WTC11 (cell line): Measurements from ENCODE around the gene PEX26. TPM values are rescaled to one million over a fixed set of nuclear protein-coding genes. Genes with fewer than 3 reads are reported as not detected.

Source experiments
- ATAC-seq: fragments of 200-7000 bp; cut with Tn5 transposase; 2 replicates; pipeline ENCODE4 v1.10.0; 2021; ENCODE audit warnings: mild to moderate bottlenecking, moderate library complexity
- CTCF ChIA-PET: fragments of 300-600 bp; sonication (Branson Sonifier 250); formaldehyde crosslinking; loops from one replicate; lab custom pipeline; 2021; ENCODE audit warnings: antibody characterized with exemption; lab: Charles Lee
- POLR2A ChIA-PET: fragments of 350-600 bp; sonication (Branson Sonifier 250); formaldehyde crosslinking; loops from one replicate; lab custom pipeline; 2021; ENCODE audit warnings: antibody characterized with exemption; lab: Charles Lee
- DNase-seq: peaks from one replicate; pipeline ENCODE4 v3.0.0; 2021; ENCODE audit warnings: low spot score
- H3K27ac Mint-ChIP-seq: 2 replicates; pipeline ENCODE4 v1.8.0; 2021; ENCODE audit warnings: mixed read lengths
- H3K27me3 Mint-ChIP-seq: 2 replicates; pipeline ENCODE4 v1.8.0; 2021; ENCODE audit warnings: low read depth, mild to moderate bottlenecking, moderate library complexity, mixed read lengths
- H3K36me3 Mint-ChIP-seq: 2 replicates; pipeline ENCODE4 v1.8.0; 2021; ENCODE audit warnings: mixed read lengths
- H3K4me1 Mint-ChIP-seq: 2 replicates; pipeline ENCODE4 v1.8.0; 2022; ENCODE audit warnings: mixed read lengths
- H3K4me3 Mint-ChIP-seq: 2 replicates; pipeline ENCODE4 v1.8.0; 2021; ENCODE audit warnings: mild to moderate bottlenecking, moderate library complexity, mixed read lengths
- H3K9me3 Mint-ChIP-seq: 2 replicates; pipeline ENCODE4 v1.8.0; 2021; ENCODE audit warnings: mixed read lengths
- CBFB ChIP-seq: sonication (generic); formaldehyde crosslinking; IDR thresholded peaks from 2 replicates; pipeline ENCODE4 v1.8.1; 2022; ENCODE audit warnings: mild to moderate bottlenecking, low read depth, missing genetic modification reagents
- ETV6 ChIP-seq: sonication (generic); formaldehyde crosslinking; IDR thresholded peaks from 2 replicates; pipeline ENCODE4 v1.8.1; 2022; ENCODE audit warnings: mild to moderate bottlenecking, missing genetic modification reagents
- JAZF1 ChIP-seq: fragments of 250-450 bp; sonication (Bioruptor Pico); IDR thresholded peaks from 2 replicates; pipeline ENCODE4 v1.9.0; 2021; ENCODE audit warnings: moderate library complexity, mild to moderate bottlenecking, inconsistent platforms
- MYBL2 ChIP-seq: sonication (generic); formaldehyde crosslinking; IDR thresholded peaks from 2 replicates; pipeline ENCODE4 v1.8.1; 2023; ENCODE audit warnings: mild to moderate bottlenecking, moderate library complexity, missing genetic modification reagents
- NR3C1 ChIP-seq: sonication (generic); formaldehyde crosslinking; conservative IDR thresholded peaks from 2 replicates; pipeline ENCODE4 v1.8.1; 2023; ENCODE audit warnings: low read depth, mild to moderate bottlenecking, missing genetic modification reagents
- SMAD3 ChIP-seq: sonication (generic); formaldehyde crosslinking; IDR thresholded peaks from 2 replicates; pipeline ENCODE4 v1.8.0; 2022; ENCODE audit warnings: missing genetic modification reagents, mild to moderate bottlenecking, borderline replicate concordance
- SP1 ChIP-seq: sonication (generic); formaldehyde crosslinking; conservative IDR thresholded peaks from 2 replicates; pipeline ENCODE4 v1.8.1; 2022; ENCODE audit warnings: missing genetic modification reagents
- ZNF263 ChIP-seq: sonication (generic); formaldehyde crosslinking; IDR thresholded peaks from 2 replicates; pipeline ENCODE4 v1.8.1; 2022; ENCODE audit warnings: low read depth, mild to moderate bottlenecking, moderate library complexity, missing genetic modification reagents
- total RNA-seq: library from RNA; stranded (reverse); gene quantifications from 3 replicates; pipeline ENCODE4 v1.2.3, GENCODE V29; 2021
- TF ChIP-seq, protein P1 (sequence below): fragments of 250-450 bp; sonication (Bioruptor Pico); IDR thresholded peaks from 2 replicates; pipeline ENCODE4 v1.9.0; 2021; ENCODE audit warnings: moderate library complexity, mild to moderate bottlenecking, inconsistent platforms, borderline replicate concordance
- TF ChIP-seq, protein P2 (sequence below): sonication (generic); formaldehyde crosslinking; conservative IDR thresholded peaks from 2 replicates; pipeline ENCODE4 v1.8.1; 2023; ENCODE audit warnings: mild to moderate bottlenecking, low read depth, missing genetic modification reagents, moderate library complexity
- TF ChIP-seq, protein P3 (sequence below): sonication (generic); formaldehyde crosslinking; IDR thresholded peaks from 2 replicates; pipeline ENCODE4 v1.8.0; 2023; ENCODE audit warnings: missing genetic modification reagents, mild to moderate bottlenecking, borderline replicate concordance
- TF ChIP-seq, protein P4 (sequence below): sonication (generic); formaldehyde crosslinking; IDR thresholded peaks from 2 replicates; pipeline ENCODE4 v1.8.1; 2022; ENCODE audit warnings: missing genetic modification reagents, borderline replicate concordance

Gene PEX26
- total RNA-seq, 1 experiment from 2014 or later = 52.3 TPM

DNA sequence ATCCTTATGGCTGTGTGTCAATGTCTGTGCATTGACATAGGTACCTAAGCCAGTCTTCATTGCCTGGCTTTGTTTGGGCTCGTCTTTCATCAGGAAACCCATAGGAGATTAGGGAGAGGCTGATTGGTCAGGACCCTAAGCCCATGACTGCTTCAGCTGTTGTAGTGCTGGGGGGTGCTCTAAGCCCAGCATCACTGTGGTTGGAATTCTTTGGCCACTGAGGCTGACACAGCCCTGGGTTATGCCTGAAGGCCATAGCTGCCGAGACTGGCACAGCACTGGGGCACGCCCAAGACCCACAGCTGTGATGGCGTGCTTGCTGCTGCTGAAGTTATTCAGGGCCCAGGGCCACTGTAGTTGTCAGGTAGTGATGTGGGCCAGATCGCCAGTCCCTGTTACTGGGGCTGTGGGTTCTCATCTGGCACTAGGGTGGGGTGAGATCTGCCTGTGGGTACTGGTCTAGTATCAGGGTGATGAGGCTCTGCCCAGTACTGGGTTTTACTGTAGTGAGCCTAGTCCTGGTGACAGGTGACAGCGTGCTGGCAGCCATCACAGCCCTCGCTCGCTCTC is 77.1 kb downstream of the PEX26 start:
- DNase-seq = no peak
- H3K4me1 Mint-ChIP-seq = peaks cover 35% of the 10 kb centered on the region
- H3K36me3 Mint-ChIP-seq = no peaks in the 10 kb centered on the region
- peaks cover 8% of the 10 kb centered on the region for H3K27me3 Mint-ChIP-seq
- POLR2A ChIA-PET = no interaction called here
- no peak for TF ChIP-seq JAZF1 (CRISPR knock-in tag)
- TF ChIP-seq SP1 (CRISPR knock-in tag) = no peak
- TF ChIP-seq, protein P1, sequence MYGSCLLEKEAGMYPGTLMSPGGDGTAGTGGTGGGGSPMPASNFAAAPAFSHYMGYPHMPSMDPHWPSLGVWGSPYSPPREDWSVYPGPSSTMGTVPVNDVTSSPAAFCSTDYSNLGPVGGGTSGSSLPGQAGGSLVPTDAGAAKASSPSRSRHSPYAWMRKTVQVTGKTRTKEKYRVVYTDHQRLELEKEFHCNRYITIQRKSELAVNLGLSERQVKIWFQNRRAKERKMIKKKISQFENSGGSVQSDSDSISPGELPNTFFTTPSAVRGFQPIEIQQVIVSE (CRISPR knock-in tag) = no peak
- TF ChIP-seq, protein P2, sequence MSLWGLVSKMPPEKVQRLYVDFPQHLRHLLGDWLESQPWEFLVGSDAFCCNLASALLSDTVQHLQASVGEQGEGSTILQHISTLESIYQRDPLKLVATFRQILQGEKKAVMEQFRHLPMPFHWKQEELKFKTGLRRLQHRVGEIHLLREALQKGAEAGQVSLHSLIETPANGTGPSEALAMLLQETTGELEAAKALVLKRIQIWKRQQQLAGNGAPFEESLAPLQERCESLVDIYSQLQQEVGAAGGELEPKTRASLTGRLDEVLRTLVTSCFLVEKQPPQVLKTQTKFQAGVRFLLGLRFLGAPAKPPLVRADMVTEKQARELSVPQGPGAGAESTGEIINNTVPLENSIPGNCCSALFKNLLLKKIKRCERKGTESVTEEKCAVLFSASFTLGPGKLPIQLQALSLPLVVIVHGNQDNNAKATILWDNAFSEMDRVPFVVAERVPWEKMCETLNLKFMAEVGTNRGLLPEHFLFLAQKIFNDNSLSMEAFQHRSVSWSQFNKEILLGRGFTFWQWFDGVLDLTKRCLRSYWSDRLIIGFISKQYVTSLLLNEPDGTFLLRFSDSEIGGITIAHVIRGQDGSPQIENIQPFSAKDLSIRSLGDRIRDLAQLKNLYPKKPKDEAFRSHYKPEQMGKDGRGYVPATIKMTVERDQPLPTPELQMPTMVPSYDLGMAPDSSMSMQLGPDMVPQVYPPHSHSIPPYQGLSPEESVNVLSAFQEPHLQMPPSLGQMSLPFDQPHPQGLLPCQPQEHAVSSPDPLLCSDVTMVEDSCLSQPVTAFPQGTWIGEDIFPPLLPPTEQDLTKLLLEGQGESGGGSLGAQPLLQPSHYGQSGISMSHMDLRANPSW (CRISPR knock-in tag) = no peak
- TF ChIP-seq NR3C1 (CRISPR knock-in tag) = no peak
- no peak for TF ChIP-seq ZNF263 (CRISPR knock-in tag)
- TF ChIP-seq CBFB (CRISPR knock-in tag) = no peak
- TF ChIP-seq ETV6 (CRISPR knock-in tag) = no peak
- TF ChIP-seq, protein P3, sequence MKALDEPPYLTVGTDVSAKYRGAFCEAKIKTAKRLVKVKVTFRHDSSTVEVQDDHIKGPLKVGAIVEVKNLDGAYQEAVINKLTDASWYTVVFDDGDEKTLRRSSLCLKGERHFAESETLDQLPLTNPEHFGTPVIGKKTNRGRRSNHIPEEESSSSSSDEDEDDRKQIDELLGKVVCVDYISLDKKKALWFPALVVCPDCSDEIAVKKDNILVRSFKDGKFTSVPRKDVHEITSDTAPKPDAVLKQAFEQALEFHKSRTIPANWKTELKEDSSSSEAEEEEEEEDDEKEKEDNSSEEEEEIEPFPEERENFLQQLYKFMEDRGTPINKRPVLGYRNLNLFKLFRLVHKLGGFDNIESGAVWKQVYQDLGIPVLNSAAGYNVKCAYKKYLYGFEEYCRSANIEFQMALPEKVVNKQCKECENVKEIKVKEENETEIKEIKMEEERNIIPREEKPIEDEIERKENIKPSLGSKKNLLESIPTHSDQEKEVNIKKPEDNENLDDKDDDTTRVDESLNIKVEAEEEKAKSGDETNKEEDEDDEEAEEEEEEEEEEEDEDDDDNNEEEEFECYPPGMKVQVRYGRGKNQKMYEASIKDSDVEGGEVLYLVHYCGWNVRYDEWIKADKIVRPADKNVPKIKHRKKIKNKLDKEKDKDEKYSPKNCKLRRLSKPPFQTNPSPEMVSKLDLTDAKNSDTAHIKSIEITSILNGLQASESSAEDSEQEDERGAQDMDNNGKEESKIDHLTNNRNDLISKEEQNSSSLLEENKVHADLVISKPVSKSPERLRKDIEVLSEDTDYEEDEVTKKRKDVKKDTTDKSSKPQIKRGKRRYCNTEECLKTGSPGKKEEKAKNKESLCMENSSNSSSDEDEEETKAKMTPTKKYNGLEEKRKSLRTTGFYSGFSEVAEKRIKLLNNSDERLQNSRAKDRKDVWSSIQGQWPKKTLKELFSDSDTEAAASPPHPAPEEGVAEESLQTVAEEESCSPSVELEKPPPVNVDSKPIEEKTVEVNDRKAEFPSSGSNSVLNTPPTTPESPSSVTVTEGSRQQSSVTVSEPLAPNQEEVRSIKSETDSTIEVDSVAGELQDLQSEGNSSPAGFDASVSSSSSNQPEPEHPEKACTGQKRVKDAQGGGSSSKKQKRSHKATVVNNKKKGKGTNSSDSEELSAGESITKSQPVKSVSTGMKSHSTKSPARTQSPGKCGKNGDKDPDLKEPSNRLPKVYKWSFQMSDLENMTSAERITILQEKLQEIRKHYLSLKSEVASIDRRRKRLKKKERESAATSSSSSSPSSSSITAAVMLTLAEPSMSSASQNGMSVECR (CRISPR knock-in tag) = no peak
- TF ChIP-seq, protein P4, sequence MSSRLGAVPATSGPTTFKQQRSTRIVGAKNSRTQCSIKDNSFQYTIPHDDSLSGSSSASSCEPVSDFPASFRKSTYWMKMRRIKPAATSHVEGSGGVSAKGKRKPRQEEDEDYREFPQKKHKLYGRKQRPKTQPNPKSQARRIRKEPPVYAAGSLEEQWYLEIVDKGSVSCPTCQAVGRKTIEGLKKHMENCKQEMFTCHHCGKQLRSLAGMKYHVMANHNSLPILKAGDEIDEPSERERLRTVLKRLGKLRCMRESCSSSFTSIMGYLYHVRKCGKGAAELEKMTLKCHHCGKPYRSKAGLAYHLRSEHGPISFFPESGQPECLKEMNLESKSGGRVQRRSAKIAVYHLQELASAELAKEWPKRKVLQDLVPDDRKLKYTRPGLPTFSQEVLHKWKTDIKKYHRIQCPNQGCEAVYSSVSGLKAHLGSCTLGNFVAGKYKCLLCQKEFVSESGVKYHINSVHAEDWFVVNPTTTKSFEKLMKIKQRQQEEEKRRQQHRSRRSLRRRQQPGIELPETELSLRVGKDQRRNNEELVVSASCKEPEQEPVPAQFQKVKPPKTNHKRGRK (CRISPR knock-in tag) = no peak
- no peak for TF ChIP-seq SMAD3 (CRISPR knock-in tag)
- TF ChIP-seq MYBL2 (CRISPR knock-in tag) = no peak
- H3K9me3 Mint-ChIP-seq = no peaks in the 10 kb centered on the region
- H3K4me3 Mint-ChIP-seq = no peak overlapping the region
- no peak overlapping the region for H3K27ac Mint-ChIP-seq
- CTCF ChIA-PET = no interaction called here
- no peak for ATAC-seq

Other genes with a start within 250 kb of the PEX26 start
- gene MICAL3, start 53.4 kb upstream of the PEX26 start, total RNA-seq = 35.6 to 41.2 TPM (median 38.8 TPM) in 3 replicates
- gene TUBA8, start 32.8 kb downstream of the PEX26 start, total RNA-seq = 0.50 to 1.3 TPM (median 0.72 TPM) in 3 replicates
- 3.9 to 4.4 TPM (median 4.3 TPM) in 3 replicates for gene USP18, start 72.2 kb downstream of the PEX26 start, total RNA-seq